BLaER1 (cell line): ENCODE results near the gene NACA2.

Experiments used
- H3K27ac ChIP-seq: shearing (Covaris generic); formaldehyde crosslinking; 2 replicates; pipeline ENCODE4 v1.8.1; 2022
- H3K27me3 ChIP-seq: shearing (Covaris generic); formaldehyde crosslinking; 2 replicates; pipeline ENCODE4 v1.8.1; 2022
- H3K36me3 ChIP-seq: shearing (Covaris generic); formaldehyde crosslinking; 2 replicates; pipeline ENCODE4 v1.8.1; 2022
- H3K4me1 ChIP-seq: shearing (Covaris generic); formaldehyde crosslinking; 2 replicates; pipeline ENCODE4 v1.8.1; 2022
- H3K4me2 ChIP-seq: shearing (Covaris generic); formaldehyde crosslinking; 2 replicates; pipeline ENCODE4 v1.8.1; 2022
- H3K4me3 ChIP-seq: shearing (Covaris generic); formaldehyde crosslinking; 2 replicates; pipeline ENCODE4 v1.8.1; 2022
- H3K9ac ChIP-seq: shearing (Covaris generic); formaldehyde crosslinking; 2 replicates; pipeline ENCODE4 v1.8.1; 2022
- H3K9me3 ChIP-seq: shearing (Covaris generic); formaldehyde crosslinking; 2 replicates; pipeline ENCODE4 v1.8.1; 2022
- H4K20me1 ChIP-seq: shearing (Covaris generic); formaldehyde crosslinking; 2 replicates; pipeline ENCODE4 v1.8.1; 2022
- Cebpa-rat ChIP-seq: shearing (Covaris generic); IDR thresholded peaks from 2 replicates; pipeline ENCODE4 v1.8.1; 2022

NACA2 gene

GRCh38 chr17:61627125-61627524, 36.1 kb upstream of the NACA2 start:
- no peaks in the 10 kb centered on the region for H4K20me1 ChIP-seq
- no peak overlapping the region for H3K4me2 ChIP-seq
- 0 out of 2 replicates have a peak, but pooled peaks cover 3% of the 10 kb centered on the region for H3K4me1 ChIP-seq
- H3K4me3 ChIP-seq = no peak overlapping the region
- no peak overlapping the region for H3K27ac ChIP-seq
- no peaks in the 10 kb centered on the region for H3K27me3 ChIP-seq
- H3K36me3 ChIP-seq = no peaks in the 10 kb centered on the region
- no peak for TF ChIP-seq Cebpa-rat
- H3K9me3 ChIP-seq = no peaks in the 10 kb centered on the region
- no peak overlapping the region for H3K9ac ChIP-seq

DNA sequence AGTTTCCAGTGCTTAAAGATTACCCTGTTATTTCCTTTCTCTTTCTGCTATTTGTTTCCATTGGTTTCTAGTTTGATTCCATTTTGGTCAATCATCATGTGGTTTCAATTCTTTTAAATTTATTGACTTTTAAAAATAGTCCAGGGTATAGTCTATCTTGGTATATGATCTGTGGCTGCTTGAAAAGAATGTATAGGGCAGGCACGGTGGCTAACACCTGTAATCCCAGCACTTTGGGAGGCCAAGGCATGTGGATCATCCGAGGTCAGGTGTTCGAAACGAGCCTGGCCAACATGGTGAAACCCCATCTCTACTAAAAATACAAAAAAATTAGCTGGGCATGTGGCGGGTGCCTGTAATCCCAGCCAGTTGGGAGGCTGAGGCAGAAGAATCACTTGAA, 34.5 kb upstream of the NACA2 start:
- TF ChIP-seq Cebpa-rat = no peak
- peaks cover 8% of the 10 kb centered on the region; the same call in 1 of the 2 replicates for H3K9me3 ChIP-seq
- no peaks in the 10 kb centered on the region for H3K36me3 ChIP-seq
- H3K4me3 ChIP-seq = no peak overlapping the region
- H3K27me3 ChIP-seq = no peaks in the 10 kb centered on the region
- H3K9ac ChIP-seq = no peak overlapping the region
- H3K4me2 ChIP-seq = no peak overlapping the region
- no peaks in the 10 kb centered on the region for H4K20me1 ChIP-seq
- H3K27ac ChIP-seq = no peak overlapping the region
- 0 out of 2 replicates have a peak, but pooled peaks cover 3% of the 10 kb centered on the region for H3K4me1 ChIP-seq

GRCh38 chr17:61624951-61625350, 33.9 kb upstream of the NACA2 start:
- no peak overlapping the region for H3K4me2 ChIP-seq
- no peaks in the 10 kb centered on the region for H3K36me3 ChIP-seq
- H3K4me3 ChIP-seq = no peak overlapping the region
- peaks cover 14% of the 10 kb centered on the region; the same call in 1 of the 2 replicates for H3K9me3 ChIP-seq
- H3K27ac ChIP-seq = no peak overlapping the region
- H3K4me1 ChIP-seq = 0 out of 2 replicates have a peak, but pooled peaks cover 3% of the 10 kb centered on the region
- no peak overlapping the region for H3K9ac ChIP-seq
- no peak for TF ChIP-seq Cebpa-rat
- no peaks in the 10 kb centered on the region for H4K20me1 ChIP-seq
- no peaks in the 10 kb centered on the region for H3K27me3 ChIP-seq

DNA sequence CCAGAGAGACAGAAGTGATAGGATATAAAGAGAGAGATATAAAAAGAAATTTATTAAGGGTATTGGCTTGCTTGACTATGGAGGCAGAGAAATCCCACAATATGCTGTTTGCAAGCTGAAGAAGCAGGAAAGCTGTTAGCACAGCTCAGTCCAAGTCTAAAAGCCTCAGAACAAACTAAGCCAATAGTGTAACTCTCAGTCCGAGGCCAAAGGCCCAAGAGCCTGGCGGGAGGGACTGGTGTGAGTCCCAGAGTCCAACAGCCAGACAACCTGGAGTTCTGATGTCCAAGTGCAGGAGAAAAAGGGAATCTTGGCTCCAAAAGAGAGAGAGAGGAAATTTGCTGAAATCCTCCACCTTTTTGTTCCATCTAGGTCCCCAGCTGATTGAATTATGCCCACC, 30.3 kb upstream of the NACA2 start:
- Histone ChIP-seq H3K4me1 (peaks cover 1% of the 10 kb centered on the region), H3K27ac (no peak overlapping the region), H3K9me3 (peaks cover 27% of the 10 kb centered on the region; the same call in 1 of the 2 replicates), H3K27me3 (peaks cover 15% of the 10 kb centered on the region; the same call in 1 of the 2 replicates), H4K20me1 (no peaks in the 10 kb centered on the region), H3K36me3 (no peaks in the 10 kb centered on the region), H3K4me2 (no peak overlapping the region), H3K9ac (no peak overlapping the region), H3K4me3 (no peak overlapping the region)
- no peak for TF ChIP-seq Cebpa-rat

DNA sequence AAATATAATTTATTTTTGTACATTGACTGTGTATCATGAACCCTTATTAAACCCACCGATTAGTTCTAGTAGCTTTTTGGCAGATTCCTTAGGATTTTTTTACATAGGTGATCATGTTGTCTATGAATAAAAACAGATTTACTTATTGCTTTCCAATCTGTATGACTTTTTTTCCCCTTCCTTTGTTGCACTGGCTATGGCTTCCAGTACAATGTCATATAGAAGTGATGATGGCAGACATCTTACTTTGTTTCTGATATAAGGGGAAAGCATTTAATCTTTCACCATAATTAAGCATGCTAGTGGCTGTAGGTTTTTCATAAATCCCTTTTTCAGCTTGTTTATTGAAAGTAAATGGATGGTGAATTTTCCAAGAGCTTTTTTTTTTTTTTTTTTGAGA, 28.9 kb upstream of the NACA2 start:
- no peak overlapping the region for H3K9ac ChIP-seq
- peaks cover 15% of the 10 kb centered on the region; the same call in 1 of the 2 replicates for H3K27me3 ChIP-seq
- no peaks in the 10 kb centered on the region for H4K20me1 ChIP-seq
- H3K36me3 ChIP-seq = no peaks in the 10 kb centered on the region
- no peak overlapping the region for H3K27ac ChIP-seq
- peaks cover 15% of the 10 kb centered on the region for H3K4me1 ChIP-seq
- peaks cover 27% of the 10 kb centered on the region; the same call in 1 of the 2 replicates for H3K9me3 ChIP-seq
- H3K4me3 ChIP-seq = no peak overlapping the region
- no peak overlapping the region for H3K4me2 ChIP-seq
- no peak for TF ChIP-seq Cebpa-rat

DNA sequence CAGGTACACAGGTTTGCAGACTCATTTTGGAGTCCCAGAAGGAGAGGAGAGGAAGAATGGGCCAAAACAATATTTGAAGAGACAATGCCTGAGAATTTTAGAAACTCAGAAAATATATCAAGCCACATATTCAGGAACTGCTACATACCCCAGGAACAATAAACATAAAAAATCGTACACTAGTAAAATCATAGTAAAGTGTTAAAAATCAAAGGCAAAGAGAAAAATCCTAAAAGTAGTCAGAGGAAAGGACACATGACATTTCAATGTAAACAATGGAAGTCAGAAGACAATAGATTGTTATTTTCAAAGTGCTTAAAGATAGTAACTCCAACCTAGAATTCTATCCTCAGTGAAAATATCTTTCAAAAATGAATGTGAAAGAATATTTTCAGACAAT, 28.5 kb upstream of the NACA2 start:
- H3K27ac ChIP-seq = no peak overlapping the region
- peaks cover 27% of the 10 kb centered on the region; the same call in 1 of the 2 replicates for H3K9me3 ChIP-seq
- H3K36me3 ChIP-seq = no peaks in the 10 kb centered on the region
- H3K4me3 ChIP-seq = no peak overlapping the region
- H3K27me3 ChIP-seq = peaks cover 15% of the 10 kb centered on the region; the same call in 1 of the 2 replicates
- no peak for TF ChIP-seq Cebpa-rat
- peaks cover 19% of the 10 kb centered on the region for H3K4me1 ChIP-seq
- no peak overlapping the region for H3K4me2 ChIP-seq
- H4K20me1 ChIP-seq = no peaks in the 10 kb centered on the region
- no peak overlapping the region for H3K9ac ChIP-seq

DNA sequence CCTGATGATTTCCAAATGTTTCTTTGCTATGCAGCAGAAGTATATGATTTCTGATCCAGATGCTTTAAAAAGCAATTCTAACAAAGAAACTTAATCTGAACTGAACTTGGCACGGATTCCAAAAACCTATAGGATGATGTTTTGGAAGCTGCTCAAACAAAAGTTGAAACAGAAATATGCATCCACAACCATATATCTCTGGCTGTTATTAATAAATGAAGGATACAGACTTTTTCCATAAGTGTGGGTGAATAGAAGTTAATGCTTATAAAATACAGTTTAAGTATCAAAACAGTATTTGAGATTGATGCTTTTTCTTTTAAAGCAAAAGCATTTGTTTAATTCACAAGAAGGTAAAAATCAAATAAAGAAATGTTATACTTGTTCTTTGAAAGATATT, 27.9 kb upstream of the NACA2 start:
- H4K20me1 ChIP-seq = no peaks in the 10 kb centered on the region
- no peak overlapping the region for H3K27ac ChIP-seq
- no peaks in the 10 kb centered on the region for H3K36me3 ChIP-seq
- H3K9ac ChIP-seq = no peak overlapping the region
- H3K4me1 ChIP-seq = peaks cover 19% of the 10 kb centered on the region
- H3K27me3 ChIP-seq = peaks cover 15% of the 10 kb centered on the region; the same call in 1 of the 2 replicates
- H3K9me3 ChIP-seq = peaks cover 27% of the 10 kb centered on the region; the same call in 1 of the 2 replicates
- no peak overlapping the region for H3K4me2 ChIP-seq
- no peak for TF ChIP-seq Cebpa-rat
- no peak overlapping the region for H3K4me3 ChIP-seq

- Histone ChIP-seq H3K27ac (no peak overlapping the region), H3K9me3 (peaks cover 27% of the 10 kb centered on the region; the same call in 1 of the 2 replicates), H3K36me3 (no peaks in the 10 kb centered on the region), H3K4me2 (no peak overlapping the region), H3K9ac (no peak overlapping the region), H3K4me1 (peaks cover 19% of the 10 kb centered on the region), H3K4me3 (no peak overlapping the region), H4K20me1 (no peaks in the 10 kb centered on the region), H3K27me3 (peaks cover 15% of the 10 kb centered on the region; the same call in 1 of the 2 replicates)
- TF ChIP-seq Cebpa-rat = no peak
These were observed 26.3 kb upstream of the NACA2 start for GRCh38 chr17:61617330-61617729.

- H3K4me3 ChIP-seq = no peak overlapping the region
- H3K4me2 ChIP-seq = no peak overlapping the region
- no peaks in the 10 kb centered on the region for H4K20me1 ChIP-seq
- no peak overlapping the region for H3K27ac ChIP-seq
- H3K27me3 ChIP-seq = peaks cover 15% of the 10 kb centered on the region; the same call in 1 of the 2 replicates
- no peaks in the 10 kb centered on the region for H3K36me3 ChIP-seq
- no peak for TF ChIP-seq Cebpa-rat
- no peak overlapping the region for H3K9ac ChIP-seq
- peaks cover 27% of the 10 kb centered on the region; the same call in 1 of the 2 replicates for H3K9me3 ChIP-seq
- peaks cover 19% of the 10 kb centered on the region for H3K4me1 ChIP-seq
These were observed 25.8 kb upstream of the NACA2 start for GRCh38 chr17:61616783-61617182.

GRCh38 chr17:61614219-61614618, 23.2 kb upstream of the NACA2 start:
- Histone ChIP-seq H3K36me3 (no peaks in the 10 kb centered on the region), H3K4me1 (peaks cover 19% of the 10 kb centered on the region), H3K9me3 (peaks cover 6% of the 10 kb centered on the region; the same call in 1 of the 2 replicates), H3K9ac (no peak overlapping the region), H3K27ac (no peak overlapping the region), H4K20me1 (no peaks in the 10 kb centered on the region), H3K27me3 (peaks cover 15% of the 10 kb centered on the region; the same call in 1 of the 2 replicates), H3K4me3 (no peak overlapping the region), H3K4me2 (no peak overlapping the region)
- TF ChIP-seq Cebpa-rat = no peak
